ENCODE results near the gene HEPN1.
A peak's percentile ranks its signal among the peaks of the same experiment; 100 is the strongest.

The HEPN1 gene

DNA sequence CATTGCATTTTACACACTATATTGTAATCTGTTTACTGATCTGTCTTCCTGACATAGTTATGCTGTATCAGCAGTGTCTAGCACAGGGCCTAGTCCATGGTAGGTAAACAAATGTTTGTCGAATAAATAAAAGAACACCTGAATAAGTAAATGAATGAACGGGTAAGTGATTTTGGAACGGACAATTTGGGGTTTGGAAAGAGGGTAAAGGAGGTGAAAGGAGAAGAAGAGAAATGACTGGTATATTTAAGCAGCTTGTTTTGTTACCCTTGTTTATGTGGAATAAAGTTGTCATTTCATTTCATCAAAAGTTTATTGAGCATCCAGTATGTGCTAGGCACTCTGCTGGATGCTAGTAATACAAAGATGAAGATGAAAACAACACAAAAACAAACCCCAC, at the start of gene HEPN1:
TSS of gene HEPN1 (plus strand) at position 301 of the 400 bp plus-strand sequence.
- DNase-seq: no peak
- intact Hi-C loops (cut with DNase I): no loop called here

- DNase-seq: peak in 1 of 42 donors; percentile 33
- intact Hi-C loops (cut with DNase I): no loop called here
Measured at GRCh38 chr11:124869331-124869730, 49.7 kb upstream of the HEPN1 start.

GRCh38 chr11:124869856-124870387, 49.1 kb upstream of the HEPN1 start:
- intact Hi-C loops (cut with DNase I): no loop called here
- DNase-seq: peak in 1 of 42 donors; percentile 9

DNA sequence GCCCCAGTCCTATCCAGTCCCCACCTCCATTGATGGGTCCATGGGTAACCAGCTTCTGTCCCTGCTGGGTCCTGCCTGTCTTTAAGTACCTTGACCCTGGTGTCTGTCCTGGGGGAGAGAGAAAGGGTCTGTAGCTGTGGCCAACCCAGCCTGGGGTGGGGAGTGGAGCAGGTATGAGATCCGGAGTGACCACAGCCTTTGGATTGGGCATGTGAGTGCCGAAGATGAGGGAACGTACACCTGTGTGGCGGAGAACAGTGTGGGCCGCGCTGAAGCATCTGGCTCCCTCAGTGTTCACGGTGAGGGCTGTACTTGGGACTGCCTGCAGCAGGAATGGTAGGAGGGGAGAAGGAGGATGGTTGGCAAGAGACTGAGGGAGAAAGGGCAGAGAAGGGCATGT, 48.6 kb upstream of the HEPN1 start:
- intact Hi-C loops (cut with DNase I): no loop called here
- peak in 1 of 42 donors; percentile 16 for DNase-seq

- intact Hi-C loops (cut with DNase I): no loop called here
Measured at GRCh38 chr11:124872280-124872679, 46.8 kb upstream of the HEPN1 start.

DNA sequence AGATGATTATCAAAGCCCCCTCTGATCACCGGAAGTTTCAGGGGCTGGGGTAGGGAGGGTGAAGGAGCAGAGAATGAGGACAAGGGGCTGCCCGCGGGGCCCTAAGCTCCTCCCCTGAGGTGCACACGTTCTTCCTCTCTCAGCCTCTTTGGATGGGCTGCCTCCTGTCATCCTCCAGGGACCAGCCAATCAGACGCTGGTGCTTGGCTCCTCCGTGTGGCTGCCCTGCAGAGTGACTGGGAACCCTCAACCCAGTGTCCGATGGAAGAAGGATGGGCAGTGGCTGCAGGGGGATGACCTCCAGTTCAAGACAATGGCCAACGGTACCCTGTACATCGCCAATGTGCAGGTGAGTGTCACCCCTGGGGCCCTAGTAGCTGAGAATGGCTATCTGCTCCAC, 46.3 kb upstream of the HEPN1 start:
- no peak for DNase-seq
- intact Hi-C loops (cut with DNase I): no loop called here

More at GRCh38 chr11:124872280-124872679, 46.8 kb upstream of the HEPN1 start:
- DNase-seq: no peak

DNA sequence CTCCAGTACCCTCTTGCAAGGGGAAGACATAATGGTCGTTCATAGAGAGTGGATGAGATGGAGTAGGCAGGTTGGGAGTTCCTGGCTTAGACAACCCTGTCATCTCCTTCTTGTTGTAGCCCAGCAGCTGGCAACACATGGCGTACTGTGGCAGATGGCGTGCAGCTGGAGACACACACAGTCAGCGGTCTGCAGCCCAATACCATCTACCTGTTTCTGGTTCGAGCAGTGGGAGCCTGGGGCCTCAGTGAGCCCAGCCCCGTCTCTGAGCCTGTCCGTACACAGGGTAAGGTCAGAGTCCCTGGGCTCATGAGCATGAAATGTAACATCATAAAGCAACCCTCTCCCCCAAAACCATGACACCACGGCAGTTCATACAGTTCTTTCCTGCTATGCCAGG, 45.1 kb upstream of the HEPN1 start:
- DNase-seq: peak in 1 of 42 donors; percentile 23
- intact Hi-C loops (cut with DNase I): no loop called here

DNA sequence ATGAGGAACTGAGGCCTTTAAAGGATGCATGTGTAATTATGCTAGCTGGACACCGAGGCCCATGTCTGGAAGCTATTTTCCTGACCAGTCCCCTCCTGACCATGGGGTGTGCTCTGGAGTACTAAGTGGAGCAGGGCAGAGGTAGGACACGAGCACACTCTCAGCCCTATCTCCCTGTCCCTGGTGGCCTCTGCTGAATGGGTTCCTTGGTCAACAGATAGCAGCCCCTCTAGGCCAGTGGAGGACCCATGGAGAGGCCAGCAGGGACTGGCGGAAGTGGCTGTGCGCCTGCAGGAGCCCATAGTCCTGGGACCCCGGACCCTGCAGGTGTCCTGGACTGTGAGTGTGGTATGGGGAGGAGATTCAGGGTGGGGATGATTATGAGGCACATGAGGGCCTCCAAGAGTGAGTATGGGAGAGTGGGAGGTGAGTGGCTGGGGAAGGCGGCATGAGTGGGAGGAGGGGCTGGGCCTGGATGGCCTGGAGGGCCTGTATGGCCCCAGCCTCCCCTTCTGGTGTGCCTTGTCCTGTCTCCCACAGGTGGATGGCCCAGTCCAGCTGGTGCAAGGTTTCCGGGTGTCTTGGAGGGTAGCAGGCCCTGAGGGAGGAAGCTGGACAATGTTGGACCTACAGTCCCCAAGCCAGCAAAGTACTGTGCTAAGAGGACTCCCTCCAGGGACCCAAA, 44.3 kb upstream of the HEPN1 start:
- peak in 1 of 42 donors; percentile 23 for DNase-seq
- intact Hi-C loops (cut with DNase I): no loop called here

DNA sequence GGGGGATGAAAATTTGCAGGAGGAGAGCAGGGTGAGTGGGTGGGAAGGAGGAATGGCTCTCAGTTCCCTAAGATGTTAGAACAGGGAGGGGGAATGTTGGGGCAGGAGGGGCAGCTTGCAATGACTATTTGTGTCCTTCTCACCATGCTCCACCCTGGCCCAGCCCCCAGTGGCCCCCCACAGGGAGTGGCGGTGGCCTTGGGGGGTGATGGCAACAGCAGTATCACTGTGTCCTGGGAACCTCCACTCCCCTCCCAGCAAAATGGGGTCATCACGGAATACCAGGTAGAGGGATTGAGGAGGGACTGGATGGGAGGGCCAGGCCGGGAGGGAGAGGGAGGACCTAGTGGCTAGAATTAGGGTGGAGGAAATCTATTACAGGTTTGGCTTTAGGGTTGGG, 43.6 kb upstream of the HEPN1 start:
- DNase-seq: peak in 2 of 42 donors; percentile 7 to 32
- intact Hi-C loops (cut with DNase I): no loop called here

- intact Hi-C loops (cut with DNase I): no loop called here
- peak; percentile 74 to 92 (median 85) for DNase-seq
Measured at GRCh38 chr11:124875943-124876817, 42.9 kb upstream of the HEPN1 start.

GRCh38 chr11:124876818-124877630, 42.0 kb upstream of the HEPN1 start:
- DNase-seq: no peak
- intact Hi-C loops (cut with DNase I): no loop called here

GRCh38 chr11:124877631-124877909, 41.5 kb upstream of the HEPN1 start:
- intact Hi-C loops (cut with DNase I): no loop called here
- DNase-seq: no peak

DNA sequence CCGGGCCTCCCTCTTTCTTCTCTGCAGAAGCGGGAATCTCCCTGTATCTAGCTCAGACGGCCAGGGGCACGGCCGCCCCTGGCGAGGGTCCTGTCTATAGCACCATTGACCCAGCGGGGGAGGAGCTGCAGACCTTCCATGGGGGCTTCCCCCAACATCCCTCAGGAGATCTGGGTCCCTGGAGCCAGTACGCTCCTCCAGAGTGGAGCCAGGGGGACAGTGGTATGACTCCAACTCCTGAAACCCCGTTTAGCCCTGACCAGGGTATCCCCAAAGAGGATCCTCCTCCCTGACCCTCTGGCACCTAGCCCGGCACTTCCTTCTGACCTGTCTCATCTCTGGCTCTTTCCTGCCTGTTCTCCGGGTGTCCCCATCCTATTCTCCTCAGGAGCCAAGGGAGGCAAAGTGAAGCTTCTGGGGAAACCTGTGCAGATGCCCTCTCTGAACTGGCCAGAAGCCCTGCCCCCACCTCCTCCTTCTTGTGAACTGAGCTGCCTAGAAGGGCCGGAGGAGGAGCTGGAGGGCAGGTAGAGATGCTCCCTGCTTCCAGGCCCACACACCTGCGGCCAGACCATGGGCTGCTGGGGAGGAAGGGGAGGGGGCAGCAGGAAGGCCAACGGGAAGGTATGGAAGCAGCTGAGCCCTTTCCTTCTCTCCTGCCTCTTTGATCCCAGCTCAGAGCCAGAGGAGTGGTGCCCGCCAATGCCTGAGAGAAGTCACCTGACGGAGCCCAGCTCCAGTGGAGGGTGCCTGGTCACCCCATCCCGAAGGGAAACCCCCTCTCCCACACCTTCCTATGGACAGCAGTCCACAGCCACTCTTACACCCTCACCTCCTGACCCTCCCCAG, 40.9 kb upstream of the HEPN1 start:
- intact Hi-C loops (cut with DNase I): no loop called here
- DNase-seq: peak in 2 of 42 donors; percentile 6 to 32

DNA sequence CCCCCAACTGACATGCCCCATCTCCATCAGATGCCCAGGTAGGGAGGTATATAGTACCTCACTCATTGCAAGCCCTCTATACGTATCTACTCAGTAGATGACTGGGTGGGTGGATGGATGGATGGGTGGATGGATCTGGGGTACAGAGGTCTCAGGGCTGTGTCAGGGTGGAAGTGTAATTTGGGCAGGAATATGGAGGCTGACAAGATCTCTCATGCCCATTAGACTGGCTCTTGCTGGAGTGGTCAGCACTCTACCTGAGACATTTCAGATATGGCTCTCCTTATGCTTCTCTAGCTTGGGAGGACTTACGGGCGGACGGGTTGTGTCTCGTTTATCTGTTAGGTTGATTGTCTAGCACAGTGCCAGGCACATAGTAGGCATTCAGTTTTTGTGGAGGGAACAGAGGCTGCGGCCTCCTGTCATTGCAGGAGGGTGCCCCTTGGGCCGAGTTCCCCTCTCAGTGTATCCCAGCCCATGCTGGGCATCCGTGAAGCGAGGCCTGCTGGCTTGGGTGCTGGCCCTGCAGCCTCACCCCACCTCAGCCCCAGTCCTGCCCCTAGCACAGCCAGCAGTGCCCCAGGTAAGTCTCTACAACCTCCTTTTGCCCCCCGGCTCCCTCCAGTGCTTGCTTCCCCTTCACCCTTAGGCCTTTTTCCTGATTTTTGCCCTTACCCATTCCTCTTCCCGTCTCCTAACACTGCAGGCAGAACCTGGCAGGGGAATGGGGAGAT, 40.1 kb upstream of the HEPN1 start:
- intact Hi-C loops (cut with DNase I): no loop called here
- DNase-seq: peak in 3 of 42 donors; percentile 3 to 27 (median 5)

- intact Hi-C loops (cut with DNase I): no loop called here
- DNase-seq: peak in 3 of 42 donors; percentile 9 to 20 (median 16)
Measured at GRCh38 chr11:124879493-124880289, 39.4 kb upstream of the HEPN1 start.

DNA sequence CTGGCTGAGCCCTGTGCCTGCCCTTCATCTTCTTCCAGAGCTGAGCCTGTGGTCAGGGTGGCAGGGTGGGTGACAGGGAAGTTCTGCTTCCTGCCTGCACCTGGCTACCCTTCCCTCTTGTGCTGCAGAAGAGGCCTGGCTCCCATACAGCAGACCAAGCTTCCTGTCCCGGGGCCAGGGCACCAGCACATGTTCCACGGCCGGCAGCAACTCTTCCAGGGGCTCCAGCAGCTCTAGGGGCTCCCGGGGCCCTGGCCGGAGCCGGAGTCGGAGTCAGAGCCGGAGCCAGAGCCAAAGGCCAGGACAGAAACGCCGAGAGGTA, 38.8 kb upstream of the HEPN1 start:
- peak in 4 of 42 donors; percentile 6 to 28 (median 6) for DNase-seq
- intact Hi-C loops (cut with DNase I): no loop called here

- DNase-seq: peak in 4 of 42 donors; percentile 1 to 12 (median 6)
- intact Hi-C loops (cut with DNase I): no loop called here
Measured at GRCh38 chr11:124880958-124881357, 38.1 kb upstream of the HEPN1 start.
